ENCODE data around the gene MME.

The MME gene

GRCh38 chr3:155078711-155079467 lies 1.2 kb upstream of the MME start:
- H3K4me3 ChIP-seq (replicated peaks in 1 of 2; ENCODE audit: low read depth in 2 of 2, low read length in 2 of 2): peak overlapping the region; percentile 71 to 83
- DNase-seq (ENCODE audit: low read depth in 2 of 2): peak; percentile 39 to 49

GRCh38 chr3:155079468-155079745 lies 712 bp upstream of the MME start:
- peak; percentile 57 to 70 for DNase-seq (ENCODE audit: low read depth in 2 of 2)
- H3K4me3 ChIP-seq (replicated peaks in 1 of 2; ENCODE audit: low read depth in 2 of 2, low read length in 2 of 2): peak overlapping the region; percentile 71 to 83
- peak; percentile 31 for TF ChIP-seq CTCF (IDR thresholded peaks at IDR 0.05; ENCODE audit: low read depth, low read length)

More at GRCh38 chr3:155078711-155079467, 1.2 kb upstream of the MME start:
- TF ChIP-seq CTCF (IDR thresholded peaks at IDR 0.05; ENCODE audit: low read depth, low read length): no peak

GRCh38 chr3:155080692-155081091 lies 573 bp downstream of the MME start:
- peak overlapping the region; percentile 71 to 83 for H3K4me3 ChIP-seq (replicated peaks in 1 of 2; ENCODE audit: low read depth in 2 of 2, low read length in 2 of 2)
- DNase-seq (ENCODE audit: low read depth in 2 of 2): peak; percentile 34 to 42
- no peak for TF ChIP-seq CTCF (IDR thresholded peaks at IDR 0.05; ENCODE audit: low read depth, low read length)

- no peak overlapping the region for H3K4me3 ChIP-seq (replicated peaks in 1 of 2; ENCODE audit: low read depth in 2 of 2, low read length in 2 of 2)
- no peak for TF ChIP-seq CTCF (IDR thresholded peaks at IDR 0.05; ENCODE audit: low read depth, low read length)
- DNase-seq (ENCODE audit: low read depth in 2 of 2): peak in 1 of 2 donors; percentile 24
These were observed 3.3 kb downstream of the MME start for GRCh38 chr3:155083313-155083905.

GRCh38 chr3:155084567-155084966 lies 4.4 kb downstream of the MME start:
- no peak for DNase-seq (ENCODE audit: low read depth in 2 of 2)
- no peak overlapping the region for H3K4me3 ChIP-seq (replicated peaks in 1 of 2; ENCODE audit: low read depth in 2 of 2, low read length in 2 of 2)
- no peak for TF ChIP-seq CTCF (IDR thresholded peaks at IDR 0.05; ENCODE audit: low read depth, low read length)

GRCh38 chr3:155086051-155086450 lies 5.9 kb downstream of the MME start:
- TF ChIP-seq CTCF (IDR thresholded peaks at IDR 0.05; ENCODE audit: low read depth, low read length): no peak
- DNase-seq (ENCODE audit: low read depth in 2 of 2): peak in 1 of 2 donors; percentile 81

More at GRCh38 chr3:155086051-155086450, 5.9 kb downstream of the MME start:
- H3K4me3 ChIP-seq (replicated peaks in 1 of 2; ENCODE audit: low read depth in 2 of 2, low read length in 2 of 2): no peak overlapping the region

Data from cardiac fibroblast (primary cell).